ENCODE measurements around the gene TXLNB. TPM values are rescaled to one million over a fixed set of nuclear protein-coding genes. Genes with fewer than 3 reads are reported as not detected.
"Not testable (repeated sequence)": the region's sequence is repeated elsewhere in the genome, so short reads cannot be mapped to it uniquely, and the experiment has no call there.

TXLNB gene
- polyA plus RNA-seq, 1 experiment: 1.3 TPM

GRCh38 chr6:139289233-139289632 is 2.6 kb downstream of the TXLNB start:
- no peak overlapping the region for H3K27ac ChIP-seq (ENCODE audit: low read depth, low read length)
- CTCF ChIA-PET: interaction anchor here (0.6 kb wide), 1 partner anchor 148 kb away, joined by 7 read pairs; no protein-coding TSS in a partner anchor
- no peak overlapping the region for H3K4me3 ChIP-seq (ENCODE audit: low read depth, low read length)
- H3K9me3 ChIP-seq (ENCODE audit: control insufficient read depth, insufficient read depth, low read length): no peaks in the 10 kb centered on the region
- POLR2A ChIA-PET: no interaction called here
- no peaks in the 10 kb centered on the region for H3K27me3 ChIP-seq (ENCODE audit: control insufficient read depth, insufficient read depth, low read length)
- no peak for TF ChIP-seq CTCF (IDR thresholded peaks at IDR 0.05; ENCODE audit: low read depth, low read length)
- DNase-seq (ENCODE audit: low read depth, low spot score): no peak

GRCh38 chr6:139288496-139289040 is 3.2 kb downstream of the TXLNB start:
- Histone ChIP-seq H3K27me3 (ENCODE audit: control insufficient read depth, insufficient read depth, low read length) (no peaks in the 10 kb centered on the region), H3K9me3 (ENCODE audit: control insufficient read depth, insufficient read depth, low read length) (no peaks in the 10 kb centered on the region), H3K27ac (ENCODE audit: low read depth, low read length) (no peak overlapping the region), H3K4me3 (ENCODE audit: low read depth, low read length) (no peak overlapping the region)
- no peak for DNase-seq (ENCODE audit: low read depth, low spot score)
- ChIA-PET CTCF (interaction anchor here (1.0 kb wide), 1 partner anchor 76 kb away, joined by 3 read pairs; no protein-coding TSS in a partner anchor), POLR2A (no interaction called here)
- TF ChIP-seq CTCF (IDR thresholded peaks at IDR 0.05; ENCODE audit: low read depth, low read length): no peak

GRCh38 chr6:139287868-139288267 is 3.9 kb downstream of the TXLNB start:
- no peak overlapping the region for H3K4me3 ChIP-seq (ENCODE audit: low read depth, low read length)
- DNase-seq (ENCODE audit: low read depth, low spot score): no peak
- POLR2A ChIA-PET: no interaction called here
- H3K27ac ChIP-seq (ENCODE audit: low read depth, low read length): no peak overlapping the region
- no peaks in the 10 kb centered on the region for H3K27me3 ChIP-seq (ENCODE audit: control insufficient read depth, insufficient read depth, low read length)
- CTCF ChIA-PET: interaction anchor here (1.0 kb wide), 1 partner anchor 77 kb away, joined by 3 read pairs; no protein-coding TSS in a partner anchor
- no peaks in the 10 kb centered on the region for H3K9me3 ChIP-seq (ENCODE audit: control insufficient read depth, insufficient read depth, low read length)
- no peak for TF ChIP-seq CTCF (IDR thresholded peaks at IDR 0.05; ENCODE audit: low read depth, low read length)

GRCh38 chr6:139286438-139286837 is 5.4 kb downstream of the TXLNB start:
- CTCF ChIA-PET; POLR2A ChIA-PET; DNase-seq (ENCODE audit: low read depth, low spot score); H3K4me3 ChIP-seq (ENCODE audit: low read depth, low read length); H3K27me3 ChIP-seq (ENCODE audit: control insufficient read depth, insufficient read depth, low read length); H3K27ac ChIP-seq (ENCODE audit: low read depth, low read length); H3K9me3 ChIP-seq (ENCODE audit: control insufficient read depth, insufficient read depth, low read length): not testable (repeated sequence)

- DNase-seq (ENCODE audit: low read depth, low spot score): no peak
- no peaks in the 10 kb centered on the region for H3K9me3 ChIP-seq (ENCODE audit: control insufficient read depth, insufficient read depth, low read length)
- TF ChIP-seq CTCF (IDR thresholded peaks at IDR 0.05; ENCODE audit: low read depth, low read length): no peak
- H3K27ac ChIP-seq (ENCODE audit: low read depth, low read length): no peak overlapping the region
- H3K4me3 ChIP-seq (ENCODE audit: low read depth, low read length): no peak overlapping the region
- ChIA-PET CTCF (no interaction called here), POLR2A (no interaction called here)
- no peaks in the 10 kb centered on the region for H3K27me3 ChIP-seq (ENCODE audit: control insufficient read depth, insufficient read depth, low read length)
Measured at GRCh38 chr6:139285590-139285989, 6.2 kb downstream of the TXLNB start.

Measured in AG04450 (cell line).